HG02973 (cell line): Measurements from ENCODE around the gene NFASC.

Experiments used
- ATAC-seq: cut with Tn5 transposase; IDR thresholded peaks from one replicate; pipeline ENCODE4 v1.9.1; 2021; ENCODE audit warnings: moderate library complexity; ENCODE audit not compliant: unreplicated experiment

The NFASC gene

DNA sequence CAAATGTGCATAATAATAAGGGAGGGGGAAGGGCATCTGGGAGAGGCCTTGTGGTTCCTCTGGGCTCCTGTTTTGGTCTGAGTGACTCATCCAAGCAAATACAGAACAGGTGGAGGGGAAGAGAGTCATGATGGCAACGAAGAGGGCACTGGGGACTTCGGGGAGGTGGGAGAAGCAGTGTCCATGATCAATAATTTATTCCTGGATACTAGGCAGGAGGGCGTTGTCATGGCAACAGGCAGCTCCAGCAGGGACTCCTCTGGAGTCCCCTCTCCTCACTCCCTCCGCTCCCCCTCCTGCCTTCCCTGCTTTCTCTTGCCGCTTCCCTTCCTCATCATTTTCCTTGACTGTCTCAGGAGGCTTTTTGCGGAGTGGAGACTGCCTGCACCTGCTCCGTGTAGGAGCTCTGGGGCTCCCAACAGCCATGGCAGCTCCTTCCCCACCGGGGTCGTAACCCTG lies 12.3 kb upstream of the NFASC start:
- no peak for ATAC-seq

DNA sequence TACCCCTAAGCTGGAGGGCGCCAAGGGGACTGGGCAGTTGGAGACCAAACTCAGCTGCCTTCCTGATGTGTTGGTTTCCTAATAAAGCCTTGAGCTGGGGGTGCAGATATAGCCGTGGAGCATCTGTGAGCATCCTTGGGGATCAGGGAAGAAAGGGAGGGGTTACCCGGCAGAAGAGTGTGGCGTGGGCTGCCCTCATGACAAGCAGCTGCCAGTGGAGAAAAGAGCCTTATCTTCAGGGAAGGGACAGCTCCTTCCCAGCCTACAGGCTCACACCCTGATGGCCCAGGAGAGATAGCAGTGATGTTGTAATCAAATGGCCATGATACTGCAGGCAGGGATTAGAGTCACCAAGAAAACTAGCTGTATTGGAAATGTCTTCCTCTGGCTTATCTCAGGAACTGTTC lies 10.8 kb upstream of the NFASC start:
- no peak for ATAC-seq

DNA sequence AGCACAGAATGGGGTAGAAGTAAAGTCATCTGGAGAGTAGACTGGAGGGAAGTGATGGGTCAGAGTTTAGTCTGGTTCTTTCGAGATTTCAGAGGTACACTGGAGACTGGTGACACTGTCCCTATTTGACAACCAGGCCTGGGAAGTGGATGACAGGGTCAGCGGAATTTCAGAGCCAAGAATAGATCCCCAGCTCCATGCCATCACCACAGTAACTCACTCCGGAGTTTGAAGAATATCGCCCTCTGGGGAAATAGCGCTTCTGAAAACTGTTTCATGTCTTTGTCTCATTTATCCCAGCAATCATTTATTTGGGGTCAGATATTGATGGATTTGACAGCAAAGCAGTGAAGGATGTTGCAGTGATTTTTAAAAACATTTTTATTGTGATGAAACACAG lies 7.6 kb upstream of the NFASC start:
- no peak for ATAC-seq

DNA sequence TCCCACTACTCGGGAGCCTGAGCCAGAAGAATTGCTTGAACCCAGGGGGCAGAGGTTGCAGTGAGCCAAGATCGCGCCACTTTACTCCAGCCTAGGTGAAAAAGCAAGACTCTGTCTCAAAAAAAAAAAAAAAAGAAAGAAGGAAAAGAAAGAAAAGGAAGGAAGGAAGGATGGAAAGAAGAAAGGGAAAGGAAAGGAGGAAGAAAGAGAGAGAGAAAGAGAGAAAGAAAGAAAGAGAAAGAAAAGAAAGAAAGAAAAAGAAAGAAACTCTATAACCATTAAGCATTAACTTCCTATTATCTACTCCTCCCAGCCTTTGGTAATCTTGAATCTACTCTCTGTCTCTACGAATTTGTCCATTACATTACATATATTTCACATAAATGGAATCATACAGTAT lies 6.9 kb upstream of the NFASC start:
- ATAC-seq = no peak

DNA sequence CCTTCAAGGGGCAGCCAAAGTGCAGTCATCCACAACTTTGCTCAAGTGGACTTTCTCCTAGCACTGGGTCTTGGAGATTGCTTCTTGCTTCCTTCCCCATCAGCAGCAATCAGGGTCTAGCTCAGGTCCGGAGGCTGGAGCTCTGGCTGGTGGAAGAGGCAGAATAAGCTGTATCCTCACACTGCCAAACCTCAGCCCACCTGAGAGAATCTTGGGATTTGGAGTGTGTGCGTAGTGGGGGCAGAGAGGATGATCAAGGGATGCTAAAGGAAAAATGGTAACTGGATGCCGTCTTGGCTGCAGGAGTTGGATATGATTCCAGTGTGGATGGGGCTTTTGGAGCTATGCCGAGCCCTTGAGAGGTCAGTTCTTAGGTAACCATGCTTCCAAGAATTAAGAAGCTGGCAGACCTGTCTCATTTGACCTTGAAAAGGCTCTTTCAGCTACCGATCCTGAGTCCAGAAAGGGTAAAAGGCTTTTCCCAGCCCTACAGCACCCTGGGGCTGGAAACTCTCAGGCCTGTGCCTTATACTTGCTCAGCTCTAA lies 4.5 kb upstream of the NFASC start:
- ATAC-seq = no peak

DNA sequence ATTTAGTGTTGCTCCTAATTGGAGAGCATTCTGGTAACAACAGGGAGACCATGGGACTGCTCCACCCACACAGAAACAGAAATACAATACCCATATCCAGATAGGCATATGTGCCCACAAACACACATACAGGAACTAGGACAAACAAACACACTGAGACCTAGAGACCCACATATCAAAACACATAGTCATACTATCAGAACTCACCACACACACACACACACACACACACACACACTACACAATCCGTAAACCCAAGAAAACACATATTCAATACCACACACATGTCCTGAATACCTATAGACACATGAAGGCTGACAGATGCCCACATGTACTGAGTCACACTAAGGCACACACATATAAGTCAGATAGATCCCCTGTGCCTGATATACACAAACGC lies 3.5 kb upstream of the NFASC start:
- ATAC-seq = no peak

DNA sequence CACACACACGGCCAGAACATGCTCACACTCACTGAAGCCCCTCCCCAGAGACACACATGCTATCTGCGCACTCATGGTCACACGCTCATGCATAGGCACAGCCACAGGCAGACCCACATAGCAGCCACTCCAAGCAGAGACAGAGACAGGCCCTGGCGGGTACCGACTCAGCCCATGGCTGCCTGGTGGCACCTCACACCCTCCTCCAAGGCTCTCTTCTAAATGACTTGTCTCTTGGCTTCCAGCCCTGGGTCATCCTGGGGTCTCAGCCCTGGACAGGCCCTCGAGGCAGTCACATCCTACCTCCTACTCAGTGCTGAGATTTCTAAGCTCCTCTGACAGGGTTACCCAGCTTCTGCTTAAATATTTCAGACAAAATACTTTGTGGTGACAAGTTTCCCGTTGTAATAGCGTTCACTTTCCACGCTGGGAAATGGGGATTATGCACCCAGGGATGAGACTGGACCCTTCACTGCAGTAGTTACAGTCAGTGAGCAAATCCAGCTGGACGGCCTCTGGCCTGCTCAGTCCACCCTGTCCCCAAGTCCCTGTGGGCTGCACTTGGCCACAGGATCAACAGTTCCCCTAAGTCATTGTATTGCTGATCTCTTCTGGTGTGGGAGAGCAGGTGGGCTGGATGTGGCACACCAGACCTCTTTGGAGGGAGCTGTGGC lies 2.9 kb upstream of the NFASC start:
- no peak for ATAC-seq

DNA sequence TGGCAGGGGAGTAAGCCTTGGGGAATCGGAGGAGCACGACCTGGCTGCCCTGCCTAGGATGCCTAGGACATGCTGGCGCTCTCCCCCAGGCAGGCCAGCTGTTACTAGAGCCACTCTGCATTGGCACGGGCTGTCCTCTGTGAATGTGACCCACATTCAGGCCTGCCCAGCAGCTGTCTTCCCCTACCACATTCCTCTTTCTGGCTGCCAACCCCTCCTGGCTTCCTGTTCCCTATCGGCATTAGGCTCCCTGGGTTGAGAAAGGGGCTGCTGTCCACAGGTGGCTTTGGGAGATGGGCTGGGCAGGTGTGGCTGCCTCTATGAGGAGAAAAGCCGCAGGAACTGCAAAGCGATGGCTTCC lies 2.3 kb upstream of the NFASC start:
- no peak for ATAC-seq

DNA sequence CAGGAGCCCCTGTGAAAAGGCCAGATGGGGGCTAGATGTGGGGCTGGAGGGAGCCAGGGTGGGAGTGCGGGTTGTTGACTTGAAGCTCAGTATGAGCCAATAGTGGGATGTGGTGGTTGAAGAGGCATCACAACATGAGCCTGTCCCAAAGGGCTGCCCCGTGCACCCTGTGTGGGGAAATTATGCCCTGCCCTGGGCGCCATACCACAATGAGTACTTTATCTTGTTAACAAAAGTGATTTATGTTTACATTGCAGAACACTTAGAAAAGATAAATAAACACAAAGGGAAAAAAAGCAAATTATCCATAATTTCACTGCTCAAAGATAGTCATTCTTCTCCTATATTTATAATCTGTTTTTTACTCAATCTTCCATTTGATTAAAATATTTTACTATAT lies 1.6 kb upstream of the NFASC start:
- ATAC-seq = no peak

DNA sequence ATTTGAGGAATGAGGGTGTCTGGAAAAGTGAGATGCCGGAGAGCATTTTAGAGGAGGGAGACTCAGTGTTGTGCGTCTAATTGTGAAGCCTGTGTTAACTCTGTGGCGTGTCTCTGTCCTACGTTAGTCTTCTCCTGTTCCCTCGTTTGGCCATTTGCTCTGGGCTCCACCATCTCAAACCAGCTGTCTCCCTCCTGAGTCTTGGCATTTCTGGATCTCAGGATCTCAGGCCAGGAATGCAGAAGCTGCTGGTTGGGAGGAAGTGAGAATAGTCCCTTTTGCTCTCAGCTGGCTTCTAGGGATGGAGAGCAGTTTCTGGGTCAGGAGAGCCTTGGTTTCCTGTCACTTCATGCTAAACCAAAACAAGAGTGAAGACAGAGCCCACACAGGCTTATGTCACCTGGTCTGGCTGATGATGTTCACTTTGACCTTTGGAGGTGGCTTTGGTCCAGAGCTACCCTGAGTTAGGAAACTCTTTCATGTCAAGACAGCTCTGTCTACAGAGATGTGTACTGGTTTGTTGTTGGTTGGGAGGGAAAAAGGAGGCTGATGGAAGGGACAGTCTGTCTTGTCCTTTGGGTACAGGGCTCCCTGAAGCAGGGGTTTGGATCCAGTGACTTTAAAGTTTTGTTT lies 859 bp downstream of the NFASC start:
- no peak for ATAC-seq

DNA sequence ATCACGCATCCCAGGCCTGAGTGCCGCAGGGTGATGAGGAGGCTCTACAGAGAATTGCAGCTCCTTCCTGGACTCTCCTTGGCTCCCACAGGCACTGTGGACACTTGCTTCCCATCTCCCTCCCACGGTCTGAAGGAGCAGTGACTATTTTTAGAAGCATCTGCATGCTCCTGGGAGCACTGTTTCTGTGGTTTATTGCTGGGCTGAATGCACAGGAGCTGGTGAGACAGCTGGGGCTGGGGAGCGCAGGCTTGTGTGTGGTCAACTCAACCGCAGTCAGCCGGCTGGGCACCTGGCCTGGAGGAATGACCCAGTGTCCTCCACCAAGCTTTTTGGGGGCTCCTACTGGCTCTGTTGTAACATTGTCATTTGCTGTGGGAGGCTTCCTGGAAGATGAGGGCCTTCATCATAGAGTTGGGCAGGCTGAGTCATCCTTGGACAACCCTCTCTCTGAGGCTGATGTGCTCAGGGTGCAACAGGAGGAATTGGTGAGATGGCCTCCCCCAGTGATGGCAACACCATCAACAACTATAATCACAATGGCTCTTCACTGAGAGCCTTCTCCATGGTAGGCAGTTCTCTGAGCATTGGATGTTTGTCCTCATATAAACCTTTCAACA lies 1.7 kb downstream of the NFASC start:
- ATAC-seq = no peak

DNA sequence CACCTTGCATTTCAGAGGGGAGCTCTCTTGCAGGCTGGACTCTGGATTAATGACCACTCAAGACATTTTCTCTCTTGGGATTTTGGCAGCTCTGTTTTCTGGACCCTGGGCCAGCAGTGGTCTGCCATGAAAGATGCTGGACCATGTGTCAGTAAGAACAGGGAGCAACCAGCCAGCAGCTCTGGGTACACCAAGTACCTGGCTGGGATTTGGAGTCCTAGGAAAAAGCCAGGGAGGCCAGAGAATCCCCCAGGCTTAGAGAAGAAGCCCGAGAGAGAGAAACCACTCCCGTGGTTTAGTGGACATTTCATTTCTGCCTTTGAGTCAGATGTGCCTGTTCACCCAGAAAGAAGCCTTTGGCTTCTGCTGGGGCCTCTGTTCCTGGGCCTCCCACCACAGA lies 2.5 kb downstream of the NFASC start:
- ATAC-seq = no peak

DNA sequence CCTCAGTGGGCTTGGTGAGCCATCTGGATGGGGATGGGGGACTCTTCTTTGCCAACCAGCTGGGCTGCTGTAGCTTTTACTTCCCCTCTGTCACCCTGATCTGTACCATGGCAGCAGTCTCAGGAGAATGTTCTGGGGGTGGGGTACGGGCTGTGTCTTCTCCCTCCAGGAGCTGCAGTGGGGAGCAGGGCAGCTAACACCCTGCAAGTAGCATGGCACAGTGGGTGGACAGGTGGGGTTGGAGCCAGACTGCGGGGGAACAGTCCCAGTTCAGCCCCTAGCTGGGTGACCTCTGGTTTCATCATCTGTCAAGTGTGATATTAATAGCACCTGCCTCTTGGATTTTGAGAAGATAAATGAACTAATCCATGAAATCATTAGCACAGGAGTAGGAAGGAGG lies 3.1 kb downstream of the NFASC start:
- no peak for ATAC-seq

DNA sequence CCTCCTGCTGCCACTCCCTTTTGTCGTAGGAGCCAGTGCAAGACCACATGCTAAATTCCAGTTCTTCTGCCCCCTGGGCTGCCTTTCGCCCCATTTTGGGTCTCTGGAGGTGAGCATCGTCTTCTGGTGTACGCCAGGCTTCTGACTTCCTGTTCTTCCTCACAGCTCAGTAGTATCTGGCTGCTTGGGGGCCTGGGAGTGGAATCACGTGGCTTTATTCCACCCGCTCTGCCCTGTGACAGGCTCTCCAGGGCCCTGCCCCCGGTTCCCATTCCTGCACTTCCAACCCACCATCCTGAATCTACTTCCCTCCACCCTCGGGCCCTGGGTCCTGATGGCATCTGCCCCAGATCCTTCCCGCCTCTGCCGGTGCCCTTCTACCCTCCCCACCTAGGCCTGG lies 3.6 kb downstream of the NFASC start:
- ATAC-seq = no peak

DNA sequence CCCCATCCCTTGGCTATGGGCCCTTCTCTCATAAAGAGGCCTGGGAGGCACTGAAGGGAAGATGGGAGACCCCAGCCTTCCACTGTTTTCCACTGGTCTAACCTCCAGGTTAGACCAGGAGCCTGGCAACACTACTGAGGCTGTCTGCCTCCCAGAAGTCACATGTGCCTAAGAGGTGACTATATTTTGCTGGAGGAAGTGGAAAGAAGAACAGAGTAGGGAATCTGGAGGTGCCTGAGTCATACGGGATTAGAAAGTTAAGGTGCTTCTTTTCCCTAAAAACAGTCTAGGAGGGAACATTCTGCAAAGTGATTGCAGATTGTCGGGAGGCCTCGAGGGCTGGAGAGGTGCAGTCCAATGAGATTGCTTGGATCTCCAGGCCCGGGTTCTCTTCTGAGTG lies 4.6 kb downstream of the NFASC start:
- no peak for ATAC-seq

DNA sequence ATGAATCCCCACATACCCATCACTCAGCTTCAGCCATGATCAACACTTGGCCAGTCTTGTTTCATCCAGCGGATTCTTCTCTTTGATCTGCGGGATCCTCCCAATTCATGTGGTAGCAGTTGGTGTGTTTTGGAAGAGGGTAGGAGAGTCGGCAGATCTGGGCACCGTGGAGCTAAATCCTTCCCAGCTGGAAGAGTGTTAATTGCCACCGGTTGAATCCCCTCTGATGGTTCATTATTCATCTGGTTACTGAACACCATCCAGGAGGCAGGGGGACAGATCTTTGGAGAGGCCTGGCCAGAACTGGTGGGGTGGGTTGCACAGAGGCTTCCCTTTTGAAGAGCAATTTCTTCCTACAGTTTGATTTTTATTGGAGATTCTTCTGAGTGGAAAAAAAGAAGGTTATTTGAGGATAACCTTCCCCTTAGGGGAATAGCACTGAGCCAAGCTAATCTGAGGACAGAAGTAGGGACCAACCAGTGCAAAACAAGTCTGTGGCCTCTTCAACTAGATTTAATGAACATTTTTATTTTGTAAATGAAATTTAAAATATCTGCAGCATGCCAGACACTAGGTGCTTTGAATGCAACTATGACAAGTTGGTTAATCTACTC lies 8.1 kb downstream of the NFASC start:
- no peak for ATAC-seq

DNA sequence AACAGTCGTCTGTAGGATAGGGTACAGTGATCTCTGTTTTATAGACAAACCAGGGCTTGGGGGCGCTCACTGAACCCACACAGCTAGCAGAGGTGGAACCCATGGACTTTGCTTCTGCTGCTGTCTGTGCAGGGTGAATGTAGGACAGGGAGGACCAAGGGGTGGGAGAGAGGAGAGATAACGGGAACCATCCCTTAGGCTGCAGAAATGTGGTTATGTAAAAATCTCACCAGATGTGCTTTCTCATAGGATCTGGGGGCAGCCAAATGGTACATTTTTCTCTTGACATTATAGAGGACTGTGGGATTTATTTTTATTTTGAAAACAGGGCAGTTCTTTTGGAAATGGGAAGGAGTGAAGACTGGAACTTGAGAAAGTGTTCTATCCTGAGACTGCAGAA lies 8.7 kb downstream of the NFASC start:
- no peak for ATAC-seq

DNA sequence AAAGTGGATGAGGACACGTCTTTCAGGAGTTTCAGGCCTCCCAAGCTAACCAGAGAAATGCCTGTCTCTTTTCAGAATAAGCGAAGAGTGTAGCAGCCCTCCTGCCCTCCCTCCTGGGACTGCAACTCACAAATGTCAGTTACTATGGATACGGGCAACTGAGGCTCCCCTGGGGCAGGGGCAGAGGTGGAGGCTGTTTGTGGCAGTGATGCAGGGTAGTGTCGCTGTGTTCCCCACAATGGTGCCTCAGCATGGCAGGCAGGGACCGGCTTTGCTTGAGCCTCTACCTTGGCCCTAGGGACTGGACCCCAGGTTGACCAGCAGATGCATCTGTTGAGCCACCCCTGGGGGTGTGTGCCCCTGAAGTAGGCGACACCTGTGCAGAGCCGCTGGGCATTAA lies 10.2 kb downstream of the NFASC start:
- no peak for ATAC-seq

DNA sequence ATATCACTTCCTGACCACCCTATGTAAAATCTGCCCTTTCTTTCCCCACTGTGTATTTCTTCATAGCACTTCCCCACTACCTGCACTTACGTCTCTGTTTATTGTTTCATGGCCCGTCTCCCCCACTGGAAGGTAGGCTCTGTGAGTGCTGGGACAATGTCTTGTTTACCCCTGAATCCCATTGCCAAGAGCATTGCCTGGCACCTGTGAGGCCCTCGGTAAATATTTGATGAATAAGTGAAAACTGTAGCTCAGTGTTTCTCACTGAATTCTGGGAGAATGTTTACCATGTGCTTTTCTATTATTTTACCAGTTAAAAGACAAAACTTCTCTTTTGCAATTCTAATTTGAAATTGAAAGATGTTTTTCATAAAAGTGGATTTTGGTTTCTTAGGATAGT lies 11.8 kb downstream of the NFASC start:
- ATAC-seq = no peak

DNA sequence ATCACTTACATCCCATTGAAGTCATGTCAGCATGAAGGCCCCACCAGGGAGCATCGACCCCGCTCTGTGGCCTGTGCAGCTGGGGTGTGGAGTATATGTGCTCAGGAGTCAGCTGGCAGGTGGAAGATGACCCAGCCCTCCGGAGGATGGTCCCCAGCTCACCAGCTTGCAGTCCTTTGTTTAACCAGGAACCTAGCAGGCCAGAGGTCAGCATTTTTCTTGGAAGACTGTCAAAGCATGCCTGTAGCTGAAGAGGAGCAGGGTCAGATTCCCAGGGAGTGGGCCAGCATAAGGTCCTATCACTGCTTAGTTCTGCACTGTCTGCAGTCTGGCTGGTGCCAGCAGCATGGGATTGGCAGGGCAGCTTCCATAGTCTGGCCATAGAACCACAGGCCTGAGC lies 12.7 kb downstream of the NFASC start:
- ATAC-seq = no peak

DNA sequence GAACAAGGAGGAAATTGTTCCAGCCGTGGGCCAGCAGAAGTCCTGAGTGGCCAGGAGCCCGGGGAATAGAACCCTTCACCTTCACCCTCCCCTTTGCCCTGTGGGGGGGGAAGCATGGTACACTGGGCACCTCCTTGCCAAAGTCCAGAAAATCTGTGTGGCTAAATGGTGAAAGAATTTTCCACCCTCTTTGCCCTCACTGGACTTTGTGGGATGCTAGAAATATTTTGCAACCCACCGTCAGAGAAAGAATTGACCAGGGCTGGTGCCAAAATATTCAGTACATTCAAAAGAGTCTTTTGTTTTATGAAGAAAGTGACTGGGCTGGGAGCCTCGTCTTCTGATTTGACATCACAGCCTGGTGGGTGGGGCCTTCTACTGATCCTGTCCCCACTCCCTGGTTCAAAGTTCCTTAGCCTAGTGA lies 14.6 kb downstream of the NFASC start:
- ATAC-seq = no peak

DNA sequence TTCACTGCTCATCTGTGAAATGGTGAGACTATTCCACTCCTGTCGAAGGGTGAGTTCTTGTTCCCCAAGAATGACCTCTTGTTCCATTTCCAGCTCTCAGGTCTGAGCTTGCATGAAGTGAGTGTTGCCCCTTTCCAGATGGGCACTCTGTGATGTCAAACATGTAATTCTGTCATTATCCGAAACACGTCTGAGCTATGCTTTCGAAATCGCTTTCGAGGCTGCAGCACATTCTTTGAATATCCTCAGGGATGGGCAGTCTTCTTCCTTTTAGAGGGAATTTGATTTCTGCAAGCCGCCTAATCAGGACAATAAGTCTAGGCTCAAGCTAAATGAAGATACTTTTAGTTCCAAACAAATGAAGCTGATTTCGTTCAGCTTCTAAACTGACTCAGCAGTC lies 15.1 kb downstream of the NFASC start:
- no peak for ATAC-seq
